ENCODE measurements around the gene PTPRT.
"Not testable (repeated sequence)": the region's sequence is repeated elsewhere in the genome, so short reads cannot be mapped to it uniquely, and the experiment has no call there.

PTPRT gene

GRCh38 chr20:43164736-43165135 lies 25.0 kb downstream of the PTPRT start:
- WGBS = 75% methylated on average over 1 of the region's 1 CpG
- H3K4me1 ChIP-seq (ENCODE audit: insufficient read depth, low read length); H3K36me3 ChIP-seq (ENCODE audit: insufficient read depth, low read length); H3K9ac ChIP-seq (ENCODE audit: low read depth, low read length); H3K27ac ChIP-seq (ENCODE audit: low read depth, low read length); H3K9me3 ChIP-seq (ENCODE audit: insufficient read depth, low read depth, low read length); H3K27me3 ChIP-seq (ENCODE audit: insufficient read depth, low read length); H3K4me3 ChIP-seq (ENCODE audit: low read length): not testable (repeated sequence)

- WGBS = 78% methylated on average over 3 of the region's 6 CpGs
- Histone ChIP-seq H3K36me3 (ENCODE audit: insufficient read depth, low read length) (no peaks in the 10 kb centered on the region), H3K4me1 (ENCODE audit: insufficient read depth, low read length) (no peaks in the 10 kb centered on the region), H3K27ac (ENCODE audit: low read depth, low read length) (no peak overlapping the region), H3K4me3 (ENCODE audit: low read length) (no peak overlapping the region), H3K9ac (ENCODE audit: low read depth, low read length) (no peak overlapping the region), H3K9me3 (ENCODE audit: insufficient read depth, low read depth, low read length) (no peaks in the 10 kb centered on the region), H3K27me3 (ENCODE audit: insufficient read depth, low read length) (no peaks in the 10 kb centered on the region)
Observed at GRCh38 chr20:43161716-43162115, 28.0 kb downstream of the PTPRT start.

GRCh38 chr20:43160941-43161340 lies 28.8 kb downstream of the PTPRT start:
- Histone ChIP-seq H3K27ac (ENCODE audit: low read depth, low read length) (no peak overlapping the region), H3K4me1 (ENCODE audit: insufficient read depth, low read length) (no peaks in the 10 kb centered on the region), H3K27me3 (ENCODE audit: insufficient read depth, low read length) (no peaks in the 10 kb centered on the region), H3K9ac (ENCODE audit: low read depth, low read length) (no peak overlapping the region), H3K36me3 (ENCODE audit: insufficient read depth, low read length) (no peaks in the 10 kb centered on the region), H3K9me3 (ENCODE audit: insufficient read depth, low read depth, low read length) (no peaks in the 10 kb centered on the region), H3K4me3 (ENCODE audit: low read length) (no peak overlapping the region)
- 89% methylated on average over 6 of the region's 6 CpGs for WGBS

GRCh38 chr20:43159994-43160393 lies 29.7 kb downstream of the PTPRT start:
- no peak overlapping the region for H3K9ac ChIP-seq (ENCODE audit: low read depth, low read length)
- WGBS = 82% methylated on average over 9 of the region's 9 CpGs
- H3K9me3 ChIP-seq (ENCODE audit: insufficient read depth, low read depth, low read length) = no peaks in the 10 kb centered on the region
- H3K27ac ChIP-seq (ENCODE audit: low read depth, low read length) = no peak overlapping the region
- H3K4me1 ChIP-seq (ENCODE audit: insufficient read depth, low read length) = no peaks in the 10 kb centered on the region
- no peaks in the 10 kb centered on the region for H3K27me3 ChIP-seq (ENCODE audit: insufficient read depth, low read length)
- no peak overlapping the region for H3K4me3 ChIP-seq (ENCODE audit: low read length)
- H3K36me3 ChIP-seq (ENCODE audit: insufficient read depth, low read length) = no peaks in the 10 kb centered on the region

GRCh38 chr20:43155366-43156100 lies 34.2 kb downstream of the PTPRT start:
- Histone ChIP-seq H3K9ac (ENCODE audit: low read depth, low read length) (no peak overlapping the region), H3K4me1 (ENCODE audit: insufficient read depth, low read length) (no peaks in the 10 kb centered on the region), H3K9me3 (ENCODE audit: insufficient read depth, low read depth, low read length) (no peaks in the 10 kb centered on the region), H3K27ac (ENCODE audit: low read depth, low read length) (no peak overlapping the region), H3K4me3 (ENCODE audit: low read length) (no peak overlapping the region), H3K36me3 (ENCODE audit: insufficient read depth, low read length) (no peaks in the 10 kb centered on the region), H3K27me3 (ENCODE audit: insufficient read depth, low read length) (no peaks in the 10 kb centered on the region)
- WGBS = 64% methylated on average over 2 of the region's 4 CpGs

- Histone ChIP-seq H3K9me3 (ENCODE audit: insufficient read depth, low read depth, low read length) (no peaks in the 10 kb centered on the region), H3K4me3 (ENCODE audit: low read length) (no peak overlapping the region), H3K9ac (ENCODE audit: low read depth, low read length) (no peak overlapping the region), H3K4me1 (ENCODE audit: insufficient read depth, low read length) (no peaks in the 10 kb centered on the region), H3K36me3 (ENCODE audit: insufficient read depth, low read length) (no peaks in the 10 kb centered on the region), H3K27me3 (ENCODE audit: insufficient read depth, low read length) (no peaks in the 10 kb centered on the region), H3K27ac (ENCODE audit: low read depth, low read length) (no peak overlapping the region)
- 82% methylated on average over 2 of the region's 2 CpGs for WGBS
Observed at GRCh38 chr20:43151901-43152300, 37.8 kb downstream of the PTPRT start.

GRCh38 chr20:43151256-43151655 lies 38.5 kb downstream of the PTPRT start:
- no peaks in the 10 kb centered on the region for H3K27me3 ChIP-seq (ENCODE audit: insufficient read depth, low read length)
- H3K4me3 ChIP-seq (ENCODE audit: low read length) = no peak overlapping the region
- no peaks in the 10 kb centered on the region for H3K9me3 ChIP-seq (ENCODE audit: insufficient read depth, low read depth, low read length)
- H3K27ac ChIP-seq (ENCODE audit: low read depth, low read length) = no peak overlapping the region
- no peaks in the 10 kb centered on the region for H3K36me3 ChIP-seq (ENCODE audit: insufficient read depth, low read length)
- no peaks in the 10 kb centered on the region for H3K4me1 ChIP-seq (ENCODE audit: insufficient read depth, low read length)
- WGBS = 100% methylated on average over 2 of the region's 2 CpGs
- H3K9ac ChIP-seq (ENCODE audit: low read depth, low read length) = no peak overlapping the region

- WGBS = 87% methylated on average over 2 of the region's 2 CpGs
- H3K27me3 ChIP-seq (ENCODE audit: insufficient read depth, low read length) = no peaks in the 10 kb centered on the region
- H3K9ac ChIP-seq (ENCODE audit: low read depth, low read length) = no peak overlapping the region
- no peaks in the 10 kb centered on the region for H3K9me3 ChIP-seq (ENCODE audit: insufficient read depth, low read depth, low read length)
- no peaks in the 10 kb centered on the region for H3K36me3 ChIP-seq (ENCODE audit: insufficient read depth, low read length)
- H3K4me3 ChIP-seq (ENCODE audit: low read length) = no peak overlapping the region
- H3K27ac ChIP-seq (ENCODE audit: low read depth, low read length) = no peak overlapping the region
- 0 out of 2 replicates have a peak, but pooled peaks cover 2% of the 10 kb centered on the region for H3K4me1 ChIP-seq (ENCODE audit: insufficient read depth, low read length)
Observed at GRCh38 chr20:43140726-43141125, 49.0 kb downstream of the PTPRT start.

GRCh38 chr20:43138061-43138770 lies 51.5 kb downstream of the PTPRT start:
- no peak overlapping the region for H3K4me3 ChIP-seq (ENCODE audit: low read length)
- WGBS = 91% methylated on average over 17 of the region's 17 CpGs

GRCh38 chr20:43137160-43137559 lies 52.5 kb downstream of the PTPRT start:
- H3K4me1 ChIP-seq (ENCODE audit: insufficient read depth, low read length) = peaks cover 14% of the 10 kb centered on the region; the same call in 1 of the 2 replicates
- no peak overlapping the region for H3K4me3 ChIP-seq (ENCODE audit: low read length)
- H3K9me3 ChIP-seq (ENCODE audit: insufficient read depth, low read depth, low read length) = no peaks in the 10 kb centered on the region
- H3K27me3 ChIP-seq (ENCODE audit: insufficient read depth, low read length) = no peaks in the 10 kb centered on the region
- no peaks in the 10 kb centered on the region for H3K36me3 ChIP-seq (ENCODE audit: insufficient read depth, low read length)
- WGBS = 100% methylated on average over 1 of the region's 1 CpG
- no peak overlapping the region for H3K9ac ChIP-seq (ENCODE audit: low read depth, low read length)
- H3K27ac ChIP-seq (ENCODE audit: low read depth, low read length) = no peak overlapping the region

More at GRCh38 chr20:43138061-43138770, 51.5 kb downstream of the PTPRT start:
- H3K4me1 ChIP-seq (ENCODE audit: insufficient read depth, low read length) = peaks cover 14% of the 10 kb centered on the region; the same call in 1 of the 2 replicates
- no peaks in the 10 kb centered on the region for H3K9me3 ChIP-seq (ENCODE audit: insufficient read depth, low read depth, low read length)
- H3K27ac ChIP-seq (ENCODE audit: low read depth, low read length) = no peak overlapping the region
- no peaks in the 10 kb centered on the region for H3K27me3 ChIP-seq (ENCODE audit: insufficient read depth, low read length)
- H3K36me3 ChIP-seq (ENCODE audit: insufficient read depth, low read length) = no peaks in the 10 kb centered on the region
- no peak overlapping the region for H3K9ac ChIP-seq (ENCODE audit: low read depth, low read length)

GRCh38 chr20:43124241-43124640 lies 65.5 kb downstream of the PTPRT start:
- no peak overlapping the region for H3K9ac ChIP-seq (ENCODE audit: low read depth, low read length)
- no peaks in the 10 kb centered on the region for H3K27me3 ChIP-seq (ENCODE audit: insufficient read depth, low read length)
- no peaks in the 10 kb centered on the region for H3K4me1 ChIP-seq (ENCODE audit: insufficient read depth, low read length)
- H3K36me3 ChIP-seq (ENCODE audit: insufficient read depth, low read length) = no peaks in the 10 kb centered on the region
- WGBS = 95% methylated on average over 3 of the region's 5 CpGs
- H3K4me3 ChIP-seq (ENCODE audit: low read length) = no peak overlapping the region
- H3K27ac ChIP-seq (ENCODE audit: low read depth, low read length) = no peak overlapping the region
- H3K9me3 ChIP-seq (ENCODE audit: insufficient read depth, low read depth, low read length) = no peaks in the 10 kb centered on the region

All from HUES64 (cell line).